Activated T-helper 1 cell treated with anti-CD3 and anti-CD28 coated beads, Interleukin-12 subunit alpha, Interleukin-12 subunit beta, Interleukin-2, Interleukin-4 antibody, amounts not matched to agents 30 ng/mL and 10 ng/mL and 1 ng/mL, durations not matched to agents 14 hours and 24 hours and 36 hours (primary cell): ENCODE measurements around the gene MTURN. TPM values are rescaled to one million over a fixed set of nuclear protein-coding genes. Genes with fewer than 3 reads are reported as not detected.

ENCODE experiments used
- total RNA-seq: library from RNA; stranded (reverse); gene quantifications from 2 replicates; pipeline ENCODE4 v1.2.3, GENCODE V29; 2022

Gene MTURN
- total RNA-seq, 1 donor from 2014 or later = 3.9 TPM

Other genes starting within 250 kb of the MTURN start
- 0.56 and 0.78 TPM in 2 replicates for gene SCRN1, start 145.2 kb upstream of the MTURN start, total RNA-seq
- 8.4 and 10.6 TPM in 2 replicates for gene FKBP14, start 108.3 kb upstream of the MTURN start, total RNA-seq
- gene PLEKHA8, start 106.6 kb upstream of the MTURN start, total RNA-seq = 8.8 and 10.6 TPM in 2 replicates
- gene ZNRF2, start 149.6 kb downstream of the MTURN start, total RNA-seq = 8.4 and 9.3 TPM in 2 replicates